Activated CD4-positive, alpha-beta T cell treated with anti-CD3 and anti-CD28 coated beads for 24 hours (primary cell): Measurements from ENCODE around the gene RILPL1.

ENCODE experiments used
- DNase-seq, 2 donors: peaks; one replicate each; pipeline ENCODE4 v3.0.0-alpha.2; 2020; ENCODE audit warnings: low read depth in 2 of 2

Gene RILPL1

GRCh38 chr12:123428591-123428990 lies 104.9 kb downstream of the RILPL1 start:
- no peak for DNase-seq

GRCh38 chr12:123427036-123427769 lies 106.3 kb downstream of the RILPL1 start:
- DNase-seq: no peak

- DNase-seq: no peak
Measured at GRCh38 chr12:123421314-123421713, 112.2 kb downstream of the RILPL1 start.
